Measurements from ENCODE around the gene TEKTIP1.
A peak's percentile ranks its signal among the peaks of the same experiment; 100 is the strongest.

The TEKTIP1 gene

DNA sequence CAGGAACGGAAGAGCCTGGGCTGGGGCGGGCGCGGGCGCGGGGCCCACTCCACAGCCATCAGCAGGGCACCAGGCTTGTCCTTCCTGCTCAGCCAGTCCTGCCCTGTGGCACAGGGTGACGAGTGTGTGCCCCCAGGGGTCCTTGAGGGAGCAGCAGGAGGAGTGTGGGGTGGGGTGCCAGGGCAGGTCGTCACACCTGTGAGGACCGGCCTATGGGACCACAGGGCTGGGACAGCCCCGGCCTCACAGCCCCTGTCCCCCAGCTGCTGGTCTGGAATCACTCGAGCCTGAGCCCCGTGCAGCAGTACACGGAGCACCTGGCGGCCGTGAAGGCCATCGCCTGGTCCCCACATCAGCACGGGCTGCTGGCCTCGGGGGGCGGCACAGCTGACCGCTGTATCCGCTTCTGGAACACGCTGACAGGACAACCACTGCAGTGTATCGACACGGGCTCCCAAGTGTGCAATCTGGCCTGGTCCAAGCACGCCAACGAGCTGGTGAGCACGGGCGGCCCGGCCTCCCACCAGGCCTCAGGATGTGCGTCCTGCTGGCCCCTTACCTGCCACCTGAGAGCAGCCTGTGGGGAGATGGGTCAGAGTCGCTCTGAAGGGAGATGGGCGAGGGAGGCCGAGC lies 6.7 kb upstream of the TEKTIP1 start:
- no peak overlapping the region for H3K9ac ChIP-seq (ENCODE audit: low read length in 5 of 5)
- H3K36me3 ChIP-seq (ENCODE audit: control insufficient read depth in 5 of 5, insufficient read depth in 5 of 5, low read length in 5 of 5) = peaks cover 0 to 75% (median 66%) of the 10 kb centered on the region in 5 donors
- no peak overlapping the region for H3K27ac ChIP-seq (ENCODE audit: low read depth, low read length)
- H3K4me1 ChIP-seq (ENCODE audit: control insufficient read depth in 5 of 5, insufficient read depth in 5 of 5, low read length in 5 of 5) = peaks cover 3 to 14% (median 12%) of the 10 kb centered on the region in 5 donors
- H3K27me3 ChIP-seq (ENCODE audit: control insufficient read depth in 5 of 5, insufficient read depth in 4 of 5, low read length in 5 of 5) = no peaks in the 10 kb centered on the region
- no peak overlapping the region for H3K4me3 ChIP-seq (ENCODE audit: low read depth in 1 of 5, low read length in 5 of 5)
- H3K9me3 ChIP-seq (ENCODE audit: control insufficient read depth in 5 of 5, low read length in 5 of 5) = no peaks in the 10 kb centered on the region

DNA sequence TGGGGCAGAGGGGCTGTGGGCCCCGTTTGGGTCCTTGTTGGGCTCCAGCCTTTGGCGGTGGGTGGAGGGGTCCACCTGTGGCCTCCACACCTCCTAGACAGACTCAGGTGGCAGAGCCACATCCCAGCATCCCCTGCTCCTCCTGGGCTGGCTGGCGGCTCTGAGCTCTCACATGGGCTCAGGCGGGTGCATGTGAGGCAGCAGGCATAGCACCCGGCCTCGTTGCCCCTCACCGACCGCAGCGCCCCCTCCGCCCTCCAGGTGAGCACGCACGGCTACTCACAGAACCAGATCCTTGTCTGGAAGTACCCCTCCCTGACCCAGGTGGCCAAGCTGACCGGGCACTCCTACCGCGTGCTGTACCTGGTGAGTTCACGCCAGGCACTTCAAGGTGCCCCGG lies 5.9 kb upstream of the TEKTIP1 start:
- no peaks in the 10 kb centered on the region for H3K27me3 ChIP-seq (ENCODE audit: control insufficient read depth in 5 of 5, insufficient read depth in 4 of 5, low read length in 5 of 5)
- peaks cover 0 to 72% (median 58%) of the 10 kb centered on the region in 5 donors for H3K36me3 ChIP-seq (ENCODE audit: control insufficient read depth in 5 of 5, insufficient read depth in 5 of 5, low read length in 5 of 5)
- no peak overlapping the region for H3K27ac ChIP-seq (ENCODE audit: low read depth, low read length)
- H3K9ac ChIP-seq (ENCODE audit: low read length in 5 of 5) = no peak overlapping the region
- no peaks in the 10 kb centered on the region for H3K9me3 ChIP-seq (ENCODE audit: control insufficient read depth in 5 of 5, low read length in 5 of 5)
- no peak overlapping the region for H3K4me3 ChIP-seq (ENCODE audit: low read depth in 1 of 5, low read length in 5 of 5)
- H3K4me1 ChIP-seq (ENCODE audit: control insufficient read depth in 5 of 5, insufficient read depth in 5 of 5, low read length in 5 of 5) = peaks cover 3 to 15% (median 12%) of the 10 kb centered on the region in 5 donors

DNA sequence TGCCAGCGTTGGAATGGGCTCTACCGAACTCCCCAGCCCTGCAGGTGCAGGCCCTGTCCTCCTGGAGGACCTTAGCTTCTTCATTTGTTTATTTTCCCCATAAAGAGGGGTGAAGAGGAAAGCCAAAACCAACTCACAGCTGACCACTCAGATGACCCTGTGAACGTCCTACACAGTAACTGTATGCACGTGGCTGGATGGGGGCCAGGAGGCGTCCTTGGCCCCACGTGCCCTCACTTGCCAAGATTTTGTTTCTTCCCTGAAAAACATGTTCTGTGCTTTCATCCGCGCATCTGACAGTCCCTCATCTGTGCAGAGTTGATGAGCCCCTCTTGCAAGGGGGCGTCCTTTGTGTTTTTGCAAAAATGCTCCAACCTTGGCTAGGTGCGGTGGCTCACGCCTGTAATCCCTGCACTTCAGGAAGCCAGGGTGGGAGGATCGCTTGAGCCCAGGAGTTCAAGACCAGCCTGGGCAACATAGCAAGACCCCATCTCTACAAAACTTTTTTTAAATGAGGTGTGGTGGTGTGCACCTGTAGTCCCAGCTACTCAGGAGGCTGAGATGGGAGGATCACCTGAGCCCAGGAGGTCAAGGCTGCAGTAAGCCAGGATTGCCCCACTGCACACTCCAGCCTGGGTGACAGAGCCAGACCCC lies 5.3 kb upstream of the TEKTIP1 start:
- Histone ChIP-seq H3K4me3 (ENCODE audit: low read depth in 1 of 5, low read length in 5 of 5) (no peak overlapping the region), H3K9ac (ENCODE audit: low read length in 5 of 5) (no peak overlapping the region), H3K27me3 (ENCODE audit: control insufficient read depth in 5 of 5, insufficient read depth in 4 of 5, low read length in 5 of 5) (no peaks in the 10 kb centered on the region), H3K9me3 (ENCODE audit: control insufficient read depth in 5 of 5, low read length in 5 of 5) (no peaks in the 10 kb centered on the region), H3K27ac (ENCODE audit: low read depth, low read length) (no peak overlapping the region), H3K36me3 (ENCODE audit: control insufficient read depth in 5 of 5, insufficient read depth in 5 of 5, low read length in 5 of 5) (peaks cover 0 to 74% (median 56%) of the 10 kb centered on the region in 5 donors), H3K4me1 (ENCODE audit: control insufficient read depth in 5 of 5, insufficient read depth in 5 of 5, low read length in 5 of 5) (peaks cover 3 to 15% (median 12%) of the 10 kb centered on the region in 5 donors)

DNA sequence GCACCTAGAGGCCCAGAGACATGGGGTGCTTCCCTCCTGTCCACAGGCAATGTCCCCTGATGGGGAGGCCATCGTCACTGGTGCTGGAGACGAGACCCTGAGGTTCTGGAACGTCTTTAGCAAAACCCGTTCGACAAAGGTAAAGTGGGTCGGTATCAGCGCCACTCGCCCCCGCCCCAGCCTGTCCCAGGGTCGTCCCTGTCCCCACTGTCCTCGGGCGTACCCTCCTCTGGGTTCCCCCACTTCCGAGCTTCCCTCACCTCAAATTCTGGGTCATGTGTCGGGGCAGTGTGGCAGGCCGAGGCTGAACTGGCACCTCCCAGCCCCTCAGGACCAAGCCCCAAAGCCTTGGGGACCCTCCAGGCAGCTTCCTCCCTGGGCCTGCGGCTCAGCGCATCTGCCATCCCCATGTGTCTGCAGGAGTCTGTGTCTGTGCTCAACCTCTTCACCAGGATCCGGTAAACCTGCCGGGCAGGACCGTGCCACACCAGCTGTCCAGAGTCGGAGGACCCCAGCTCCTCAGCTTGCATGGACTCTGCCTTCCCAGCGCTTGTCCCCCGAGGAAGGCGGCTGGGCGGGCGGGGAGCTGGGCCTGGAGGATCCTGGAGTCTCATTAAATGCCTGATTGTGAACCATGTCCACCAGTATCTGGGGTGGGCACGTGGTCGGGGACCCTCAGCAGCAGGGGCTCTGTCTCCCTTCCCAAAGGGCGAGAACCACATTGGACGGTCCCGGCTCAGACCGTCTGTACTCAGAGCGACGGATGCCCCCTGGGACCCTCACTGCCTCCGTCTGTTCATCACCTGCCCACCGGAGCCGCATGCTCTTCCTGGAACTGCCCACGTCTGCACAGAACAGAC lies 4.4 kb upstream of the TEKTIP1 start:
- H3K27ac ChIP-seq (ENCODE audit: low read depth, low read length) = no peak overlapping the region
- no peaks in the 10 kb centered on the region for H3K9me3 ChIP-seq (ENCODE audit: control insufficient read depth in 5 of 5, low read length in 5 of 5)
- H3K4me3 ChIP-seq (ENCODE audit: low read depth in 1 of 5, low read length in 5 of 5) = no peak overlapping the region
- no peak overlapping the region for H3K9ac ChIP-seq (ENCODE audit: low read length in 5 of 5)
- H3K4me1 ChIP-seq (ENCODE audit: control insufficient read depth in 5 of 5, insufficient read depth in 5 of 5, low read length in 5 of 5) = peaks cover 3 to 15% (median 12%) of the 10 kb centered on the region in 5 donors
- H3K27me3 ChIP-seq (ENCODE audit: control insufficient read depth in 5 of 5, insufficient read depth in 4 of 5, low read length in 5 of 5) = no peaks in the 10 kb centered on the region
- peaks cover 0 to 76% (median 56%) of the 10 kb centered on the region in 5 donors for H3K36me3 ChIP-seq (ENCODE audit: control insufficient read depth in 5 of 5, insufficient read depth in 5 of 5, low read length in 5 of 5)

DNA sequence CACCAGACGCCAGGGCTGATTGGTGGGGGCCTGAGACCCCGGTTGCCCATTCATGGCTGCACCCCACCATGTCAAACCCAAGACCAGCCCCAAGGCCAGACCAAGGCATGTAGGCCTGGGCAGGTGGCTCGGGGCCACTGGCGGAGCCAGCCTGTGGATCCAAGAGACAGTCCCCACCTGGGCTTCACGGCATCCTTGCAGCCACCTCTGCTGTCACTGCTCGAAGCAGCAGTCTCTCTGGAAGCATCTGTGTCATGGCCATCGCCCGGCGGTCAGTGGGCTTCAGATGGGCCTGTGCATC lies 3.8 kb upstream of the TEKTIP1 start:
- peaks cover 3 to 16% (median 12%) of the 10 kb centered on the region in 5 donors for H3K4me1 ChIP-seq (ENCODE audit: control insufficient read depth in 5 of 5, insufficient read depth in 5 of 5, low read length in 5 of 5)
- no peak overlapping the region for H3K9ac ChIP-seq (ENCODE audit: low read length in 5 of 5)
- H3K27ac ChIP-seq (ENCODE audit: low read depth, low read length) = no peak overlapping the region
- H3K9me3 ChIP-seq (ENCODE audit: control insufficient read depth in 5 of 5, low read length in 5 of 5) = no peaks in the 10 kb centered on the region
- H3K4me3 ChIP-seq (ENCODE audit: low read depth in 1 of 5, low read length in 5 of 5) = no peak overlapping the region
- H3K27me3 ChIP-seq (ENCODE audit: control insufficient read depth in 5 of 5, insufficient read depth in 4 of 5, low read length in 5 of 5) = no peaks in the 10 kb centered on the region
- H3K36me3 ChIP-seq (ENCODE audit: control insufficient read depth in 5 of 5, insufficient read depth in 5 of 5, low read length in 5 of 5) = peaks cover 0 to 74% (median 56%) of the 10 kb centered on the region in 5 donors

DNA sequence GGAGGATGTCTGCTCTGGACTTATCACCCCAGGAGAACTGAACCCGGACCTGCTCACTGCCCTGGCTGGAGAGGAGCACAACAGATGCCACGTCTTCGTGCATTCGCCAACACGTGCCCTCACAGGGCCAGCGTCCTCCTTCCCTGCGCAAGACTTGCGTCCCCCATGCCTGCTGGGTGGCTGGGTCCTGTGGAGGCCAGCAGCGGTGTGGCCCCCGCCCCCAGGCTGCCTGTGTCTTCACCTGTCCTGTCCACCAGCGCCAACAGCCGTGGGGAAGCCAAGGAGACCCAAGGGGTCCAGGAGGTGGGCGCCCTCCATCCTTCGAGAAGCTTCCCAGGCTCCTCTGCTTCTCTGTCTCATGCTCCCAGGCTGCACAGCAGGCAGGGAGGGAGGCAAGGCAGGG lies 3.4 kb upstream of the TEKTIP1 start:
- no peak overlapping the region for H3K4me3 ChIP-seq (ENCODE audit: low read depth in 1 of 5, low read length in 5 of 5)
- H3K27ac ChIP-seq (ENCODE audit: low read depth, low read length) = no peak overlapping the region
- H3K27me3 ChIP-seq (ENCODE audit: control insufficient read depth in 5 of 5, insufficient read depth in 4 of 5, low read length in 5 of 5) = no peaks in the 10 kb centered on the region
- H3K4me1 ChIP-seq (ENCODE audit: control insufficient read depth in 5 of 5, insufficient read depth in 5 of 5, low read length in 5 of 5) = peaks cover 3 to 16% (median 12%) of the 10 kb centered on the region in 5 donors
- peaks cover 0 to 70% (median 55%) of the 10 kb centered on the region in 5 donors for H3K36me3 ChIP-seq (ENCODE audit: control insufficient read depth in 5 of 5, insufficient read depth in 5 of 5, low read length in 5 of 5)
- H3K9ac ChIP-seq (ENCODE audit: low read length in 5 of 5) = no peak overlapping the region
- no peaks in the 10 kb centered on the region for H3K9me3 ChIP-seq (ENCODE audit: control insufficient read depth in 5 of 5, low read length in 5 of 5)

DNA sequence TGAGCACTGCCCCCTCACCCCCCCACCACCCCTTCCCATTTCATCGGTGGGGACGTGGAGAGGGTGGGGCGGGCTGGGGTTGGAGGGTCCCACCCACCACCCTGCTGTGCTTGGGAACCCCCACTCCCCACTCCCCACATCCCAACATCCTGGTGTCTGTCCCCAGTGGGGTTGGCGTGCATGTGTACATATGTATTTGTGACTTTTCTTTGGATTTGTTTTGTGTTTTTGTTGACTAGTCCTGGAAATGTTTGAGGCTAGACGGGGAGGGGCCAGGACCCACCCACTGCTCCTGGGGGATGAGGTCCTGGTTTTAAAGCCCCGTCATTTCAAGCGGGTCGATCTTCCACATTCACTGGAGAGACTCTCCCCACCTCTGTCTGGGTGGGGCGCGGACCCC lies 3.0 kb upstream of the TEKTIP1 start:
- Histone ChIP-seq H3K27ac (ENCODE audit: low read depth, low read length) (no peak overlapping the region), H3K4me1 (ENCODE audit: control insufficient read depth in 5 of 5, insufficient read depth in 5 of 5, low read length in 5 of 5) (peaks cover 3 to 16% (median 12%) of the 10 kb centered on the region in 5 donors), H3K4me3 (ENCODE audit: low read depth in 1 of 5, low read length in 5 of 5) (peak overlapping the region in 1 of 5 donors; percentile 17), H3K36me3 (ENCODE audit: control insufficient read depth in 5 of 5, insufficient read depth in 5 of 5, low read length in 5 of 5) (peaks cover 0 to 66% (median 51%) of the 10 kb centered on the region in 5 donors), H3K9me3 (ENCODE audit: control insufficient read depth in 5 of 5, low read length in 5 of 5) (no peaks in the 10 kb centered on the region), H3K9ac (ENCODE audit: low read length in 5 of 5) (no peak overlapping the region), H3K27me3 (ENCODE audit: control insufficient read depth in 5 of 5, insufficient read depth in 4 of 5, low read length in 5 of 5) (no peaks in the 10 kb centered on the region)

DNA sequence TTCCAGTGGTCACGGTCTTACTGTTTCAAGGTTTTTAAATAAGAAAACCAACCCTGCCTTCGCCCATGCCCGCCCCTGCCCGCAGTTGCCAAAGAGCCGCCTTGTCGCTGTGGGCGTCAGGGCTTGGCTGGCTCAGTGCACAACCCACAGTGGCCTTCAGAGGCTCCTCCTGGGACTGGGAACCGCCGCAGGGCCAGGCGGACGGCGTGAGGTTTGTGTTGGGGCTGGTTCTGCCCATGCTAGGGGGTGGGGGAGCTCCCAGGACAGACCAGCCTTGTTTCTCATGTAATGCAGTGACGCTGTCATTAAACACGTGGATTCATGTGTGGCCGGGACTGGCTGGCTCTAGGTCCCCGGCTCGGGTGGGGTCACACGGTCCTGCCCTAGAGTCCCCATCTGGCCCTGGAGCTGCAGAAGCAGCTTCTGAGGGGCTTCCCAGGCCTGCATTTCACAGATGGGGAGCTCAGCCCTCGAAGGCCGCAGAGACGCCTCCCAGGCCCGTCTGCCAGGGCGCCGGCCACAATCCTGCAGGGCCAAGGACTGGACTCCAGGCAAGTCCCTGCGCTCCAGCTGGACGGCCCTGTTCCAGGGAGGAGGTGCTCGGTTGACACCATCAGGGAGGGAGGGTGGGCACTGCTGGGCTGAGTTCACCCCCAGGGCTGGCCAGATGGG lies 2.4 kb upstream of the TEKTIP1 start:
- Histone ChIP-seq H3K4me3 (ENCODE audit: low read depth in 1 of 5, low read length in 5 of 5) (peak overlapping the region in 1 of 5 donors; percentile 17), H3K9ac (ENCODE audit: low read length in 5 of 5) (peak overlapping the region in 1 of 5 donors; percentile 41), H3K27ac (ENCODE audit: low read depth, low read length) (no peak overlapping the region), H3K4me1 (ENCODE audit: control insufficient read depth in 5 of 5, insufficient read depth in 5 of 5, low read length in 5 of 5) (peaks cover 3 to 16% (median 12%) of the 10 kb centered on the region in 5 donors), H3K9me3 (ENCODE audit: control insufficient read depth in 5 of 5, low read length in 5 of 5) (no peaks in the 10 kb centered on the region), H3K27me3 (ENCODE audit: control insufficient read depth in 5 of 5, insufficient read depth in 4 of 5, low read length in 5 of 5) (no peaks in the 10 kb centered on the region), H3K36me3 (ENCODE audit: control insufficient read depth in 5 of 5, insufficient read depth in 5 of 5, low read length in 5 of 5) (peaks cover 0 to 60% (median 45%) of the 10 kb centered on the region in 5 donors)

DNA sequence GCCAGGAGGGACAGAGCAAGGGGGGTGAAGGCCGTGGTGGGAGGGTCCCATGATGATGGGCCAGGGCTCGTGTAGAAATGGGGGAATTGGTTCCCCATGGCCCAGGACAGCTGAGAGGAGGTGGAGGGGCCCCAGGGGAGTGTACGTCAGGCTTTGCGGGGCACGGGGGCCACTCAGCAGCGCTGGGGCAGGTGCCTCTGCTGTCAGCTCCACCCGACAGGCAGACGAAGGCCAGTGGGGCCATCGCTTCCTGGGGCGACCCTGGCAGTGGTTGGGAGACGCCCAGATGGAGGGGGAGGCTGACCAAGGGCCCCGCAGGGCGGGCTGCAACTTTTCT lies 1.9 kb upstream of the TEKTIP1 start:
- Histone ChIP-seq H3K27me3 (ENCODE audit: control insufficient read depth in 5 of 5, insufficient read depth in 4 of 5, low read length in 5 of 5) (no peaks in the 10 kb centered on the region), H3K4me1 (ENCODE audit: control insufficient read depth in 5 of 5, insufficient read depth in 5 of 5, low read length in 5 of 5) (peaks cover 3 to 16% (median 12%) of the 10 kb centered on the region in 5 donors), H3K4me3 (ENCODE audit: low read depth in 1 of 5, low read length in 5 of 5) (no peak overlapping the region), H3K9ac (ENCODE audit: low read length in 5 of 5) (no peak overlapping the region), H3K27ac (ENCODE audit: low read depth, low read length) (no peak overlapping the region), H3K9me3 (ENCODE audit: control insufficient read depth in 5 of 5, low read length in 5 of 5) (no peaks in the 10 kb centered on the region), H3K36me3 (ENCODE audit: control insufficient read depth in 5 of 5, insufficient read depth in 5 of 5, low read length in 5 of 5) (peaks cover 0 to 55% (median 40%) of the 10 kb centered on the region in 5 donors)
